Forelimb muscle (tissue), 1 donor: ENCODE measurements around the gene CAV2. TPM values are rescaled to one million over a fixed set of nuclear protein-coding genes. Genes with fewer than 3 reads are reported as not detected.
"Not testable (repeated sequence)": the region's sequence is repeated elsewhere in the genome, so short reads cannot be mapped to it uniquely, and the experiment has no call there.

ENCODE experiments used
- DNase-seq: peaks from one replicate; pipeline ENCODE4 v3.0.0-alpha.2; 2013; ENCODE audit warnings: low read depth
- polyA plus RNA-seq: library from polyadenylated mRNA; unstranded; fragments of 120-200 nt; gene quantifications from one replicate; pipeline ENCODE4 v1.2.1, GENCODE V29; 2013; ENCODE audit not compliant: insufficient read length

The CAV2 gene
- polyA plus RNA-seq, result 35.8 TPM

- DNase-seq, result no peak
Observed at GRCh38 chr7:116499168-116500077, at the start of gene CAV2. Gene CAV2 (plus strand): TSS chr7:116499738. CDS start chr7:116499782, 44 bp downstream.

- peak; percentile 40 for DNase-seq
Observed at GRCh38 chr7:116449950-116450349, 49.6 kb upstream of the CAV2 start.

GRCh38 chr7:116451957-116452729 lies 47.4 kb upstream of the CAV2 start:
- no peak for DNase-seq

- DNase-seq, result no peak
Observed at GRCh38 chr7:116454377-116454776, 45.2 kb upstream of the CAV2 start.

GRCh38 chr7:116455009-116455408 lies 44.5 kb upstream of the CAV2 start:
- no peak for DNase-seq

- DNase-seq, result no peak
Observed at GRCh38 chr7:116455499-116455898, 44.0 kb upstream of the CAV2 start.

GRCh38 chr7:116461500-116461899 lies 38.0 kb upstream of the CAV2 start:
- DNase-seq, result no peak

- no peak for DNase-seq
Observed at GRCh38 chr7:116463956-116464355, 35.6 kb upstream of the CAV2 start.

- DNase-seq, result no peak
Observed at GRCh38 chr7:116464375-116464774, 35.2 kb upstream of the CAV2 start.

GRCh38 chr7:116465125-116465524 lies 34.4 kb upstream of the CAV2 start:
- DNase-seq, result no peak

- no peak for DNase-seq
Observed at GRCh38 chr7:116468534-116468933, 31.0 kb upstream of the CAV2 start.

GRCh38 chr7:116477625-116478024 lies 21.9 kb upstream of the CAV2 start:
- no peak for DNase-seq

- no peak for DNase-seq
Observed at GRCh38 chr7:116478834-116479233, 20.7 kb upstream of the CAV2 start.

GRCh38 chr7:116483271-116483942 lies 16.1 kb upstream of the CAV2 start:
- DNase-seq, result no peak

GRCh38 chr7:116484389-116484788 lies 15.1 kb upstream of the CAV2 start:
- not testable (repeated sequence) for DNase-seq

GRCh38 chr7:116487907-116488521 lies 11.5 kb upstream of the CAV2 start:
- DNase-seq, result no peak

GRCh38 chr7:116490351-116490750 lies 9.2 kb upstream of the CAV2 start:
- no peak for DNase-seq

- no peak for DNase-seq
Observed at GRCh38 chr7:116491887-116492653, 7.5 kb upstream of the CAV2 start.

GRCh38 chr7:116492654-116493109 lies 6.9 kb upstream of the CAV2 start:
- DNase-seq, result no peak

GRCh38 chr7:116493449-116493848 lies 6.1 kb upstream of the CAV2 start:
- no peak for DNase-seq

GRCh38 chr7:116494472-116494871 lies 5.1 kb upstream of the CAV2 start:
- no peak for DNase-seq
